A549 treated with Mapracorat at 1 μM for 4 hours (cell line): ENCODE results near the gene ATP23. TPM values are rescaled to one million over a fixed set of nuclear protein-coding genes. Genes with fewer than 3 reads are reported as not detected.

ENCODE experiments used
- total RNA-seq: library from RNA; stranded (reverse); fragments of 200-300 nt; extraction: Qiagen RNA extraction; gene quantifications from 5 replicates; pipeline ENCODE4 v1.2.3, GENCODE V29; 2022

Gene ATP23, protein sequence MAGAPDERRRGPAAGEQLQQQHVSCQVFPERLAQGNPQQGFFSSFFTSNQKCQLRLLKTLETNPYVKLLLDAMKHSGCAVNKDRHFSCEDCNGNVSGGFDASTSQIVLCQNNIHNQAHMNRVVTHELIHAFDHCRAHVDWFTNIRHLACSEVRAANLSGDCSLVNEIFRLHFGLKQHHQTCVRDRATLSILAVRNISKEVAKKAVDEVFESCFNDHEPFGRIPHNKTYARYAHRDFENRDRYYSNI
- 3.5 to 5.0 TPM (median 4.6 TPM) in 5 replicates for total RNA-seq

DNA sequence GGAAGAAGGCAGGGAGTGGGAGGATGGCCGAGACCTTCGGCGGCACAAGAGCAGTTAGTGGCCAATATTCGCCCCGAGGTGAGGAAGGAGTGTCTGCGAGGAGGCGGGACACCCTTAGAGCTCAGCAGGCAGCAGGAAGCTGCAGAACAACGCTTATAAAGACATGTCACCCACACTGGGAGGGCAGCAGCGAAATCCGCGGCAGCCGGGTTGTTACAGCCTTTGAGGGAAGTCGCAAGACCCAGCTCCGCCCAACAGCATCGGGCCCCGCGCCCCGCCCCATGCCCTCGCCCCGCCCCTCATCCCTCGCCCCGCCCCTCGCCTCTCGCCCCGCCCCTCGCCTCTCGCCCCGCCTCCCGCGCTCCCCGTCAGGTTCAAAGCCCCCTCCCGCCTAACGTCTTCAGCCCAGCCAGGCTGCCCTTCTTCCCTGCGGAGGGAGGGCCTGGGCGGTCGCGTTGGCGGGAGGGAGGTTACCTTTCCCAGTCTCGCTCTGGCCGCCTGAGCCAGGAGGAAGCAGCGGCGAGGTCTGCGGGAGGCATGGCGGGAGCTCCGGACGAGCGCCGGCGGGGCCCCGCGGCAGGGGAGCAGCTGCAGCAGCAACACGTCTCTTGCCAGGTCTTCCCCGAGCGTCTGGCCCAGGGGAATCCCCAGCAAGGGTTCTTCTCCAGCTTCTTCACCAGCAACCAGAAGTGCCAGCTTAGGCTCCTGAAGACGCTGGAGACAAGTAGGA is at the start of gene ATP23:
TSS of gene ATP23 (plus strand) at position 403 of the 730 bp plus-strand sequence. CDS start at position 538, 135 bp downstream.

Other genes with a start within 250 kb of the ATP23 start
- gene OS9, start 247.4 kb upstream of the ATP23 start, total RNA-seq, result 113 to 119 TPM (median 115 TPM) in 5 replicates
- gene AGAP2, start 202.8 kb upstream of the ATP23 start, total RNA-seq, result 0.08 to 0.23 TPM (median 0.14 TPM) in 5 replicates
- 15.2 to 21.0 TPM (median 16.4 TPM) in 5 replicates for gene TSPAN31, start 196.5 kb upstream of the ATP23 start, total RNA-seq
- 237 to 273 TPM (median 248 TPM) in 5 replicates for gene CDK4, start 189.3 kb upstream of the ATP23 start, total RNA-seq
- 6.9 to 8.7 TPM (median 7.3 TPM) in 5 replicates for gene MARCHF9, start 186.5 kb upstream of the ATP23 start, total RNA-seq
- gene CYP27B1, start 174.5 kb upstream of the ATP23 start, total RNA-seq, result 1.5 to 2.8 TPM (median 1.7 TPM) in 5 replicates
- gene METTL1, start 169.5 kb upstream of the ATP23 start, total RNA-seq, result 47.6 to 55.6 TPM (median 52.6 TPM) in 5 replicates
- gene EEF1AKMT3, start 169.0 kb upstream of the ATP23 start, total RNA-seq, result 4.8 to 5.7 TPM (median 5.6 TPM) in 5 replicates
- gene TSFM, start 158.8 kb upstream of the ATP23 start, total RNA-seq, result 66.3 to 77.2 TPM (median 75.5 TPM) in 5 replicates
- gene AVIL, start 122.8 kb upstream of the ATP23 start, total RNA-seq, result 0.38 to 0.92 TPM (median 0.54 TPM) in 5 replicates
- 42.7 to 57.2 TPM (median 51.1 TPM) in 5 replicates for gene CTDSP2, start 94.8 kb upstream of the ATP23 start, total RNA-seq